NB4 (cell line): ENCODE data around the gene NKAIN4.
A peak's percentile ranks its signal among the peaks of the same experiment; 100 is the strongest.

Experiments used
- DNase-seq: peaks from one replicate; pipeline ENCODE4 v3.0.0; 2010; ENCODE audit warnings: low read depth
- H3K4me3 ChIP-seq: one replicate; pipeline ENCODE4 v1.5.1; 2011; ENCODE audit warnings: mild to moderate bottlenecking, low read depth, low read length, moderate library complexity
- CTCF ChIP-seq: IDR thresholded peaks from one replicate; pipeline ENCODE4 v1.5.1; 2012; ENCODE audit warnings: low read depth, low read length
- MYC ChIP-seq: IDR thresholded peaks from 2 replicates; pipeline ENCODE4 v1.6.1; 2011; ENCODE audit warnings: low read depth, low read length
- POLR2A ChIP-seq: IDR thresholded peaks from 2 replicates; pipeline ENCODE4 v1.6.1; 2011; ENCODE audit warnings: mild to moderate bottlenecking; ENCODE audit not compliant: insufficient read length; ENCODE audit errors: extremely low read depth
- TF ChIP-seq, protein P1 (sequence below): IDR thresholded peaks from 2 replicates; pipeline ENCODE4 v1.6.1; 2011; ENCODE audit warnings: low read depth, low read length

The NKAIN4 gene

DNA sequence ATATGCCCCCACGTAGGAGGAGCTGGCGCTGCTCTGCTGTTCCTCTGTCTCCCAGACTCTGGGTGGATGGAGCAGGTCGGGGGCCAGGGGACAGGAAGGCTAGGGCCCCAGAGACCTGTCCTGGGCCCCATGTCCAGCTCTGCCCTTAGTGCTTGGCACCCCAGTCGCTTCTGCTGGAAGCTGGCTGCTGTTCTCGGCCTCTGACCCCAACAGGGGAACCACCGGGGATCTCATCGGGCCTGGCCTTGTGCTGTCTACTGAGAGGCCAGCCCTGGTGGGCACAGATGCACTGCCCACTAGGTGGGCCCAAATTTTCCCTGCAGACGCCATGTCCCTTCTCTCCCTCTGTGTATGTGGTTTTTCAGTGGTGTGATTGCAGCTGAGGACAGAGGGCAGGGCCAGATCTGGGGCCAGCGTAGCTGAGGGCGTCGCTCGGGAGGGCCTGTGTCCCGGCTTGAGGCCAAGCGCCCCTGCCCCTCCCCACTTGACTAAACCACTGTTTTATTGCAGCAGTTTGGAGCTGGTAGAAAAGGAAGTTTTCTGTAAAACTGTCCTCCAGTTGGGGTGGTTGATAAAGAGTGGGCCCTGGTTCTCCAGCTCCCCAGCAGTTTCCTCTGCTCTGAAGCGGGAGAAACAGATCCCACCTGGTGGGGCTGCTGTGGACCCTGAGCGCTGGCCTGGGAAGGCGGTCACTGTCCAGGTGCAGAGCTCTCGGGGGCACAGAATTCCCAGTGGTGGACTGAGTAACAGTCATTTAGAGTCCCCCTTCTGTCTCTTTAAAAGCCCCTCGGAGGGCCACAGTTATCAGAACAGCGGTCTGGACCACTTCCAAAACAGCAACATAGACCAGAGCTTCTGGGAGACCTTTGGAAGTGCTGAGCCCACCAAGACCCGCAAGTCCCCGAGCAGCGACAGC, 32.8 kb upstream of the NKAIN4 start:
- DNase-seq, result no peak
- no peak for TF ChIP-seq MYC
- TF ChIP-seq POLR2A, result no peak
- TF ChIP-seq CTCF, result no peak
- TF ChIP-seq, protein P1, sequence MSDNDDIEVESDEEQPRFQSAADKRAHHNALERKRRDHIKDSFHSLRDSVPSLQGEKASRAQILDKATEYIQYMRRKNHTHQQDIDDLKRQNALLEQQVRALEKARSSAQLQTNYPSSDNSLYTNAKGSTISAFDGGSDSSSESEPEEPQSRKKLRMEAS, result no peak
- no peak overlapping the region for H3K4me3 ChIP-seq

GRCh38 chr20:63285636-63286615, 31.7 kb upstream of the NKAIN4 start:
- H3K4me3 ChIP-seq, result no peak overlapping the region

GRCh38 chr20:63284981-63285524, 30.8 kb upstream of the NKAIN4 start:
- DNase-seq, result no peak
- TF ChIP-seq, protein P1, result no peak
- TF ChIP-seq POLR2A, result no peak
- TF ChIP-seq CTCF, result no peak
- TF ChIP-seq MYC, result no peak
- peak overlapping the region; percentile 56 for H3K4me3 ChIP-seq

More at GRCh38 chr20:63285636-63286615, 31.7 kb upstream of the NKAIN4 start:
- no peak for DNase-seq
- TF ChIP-seq CTCF (no peak), MYC (no peak), POLR2A (no peak)
- TF ChIP-seq, protein P1, result no peak

- TF ChIP-seq, protein P1, result peak; percentile 89
- TF ChIP-seq MYC (peak; percentile 73), CTCF (no peak), POLR2A (peak; percentile 29)
- H3K4me3 ChIP-seq, result peak overlapping the region; percentile 56
- DNase-seq, result peak; percentile 78
These were observed 30.3 kb upstream of the NKAIN4 start for GRCh38 chr20:63284544-63284949.

DNA sequence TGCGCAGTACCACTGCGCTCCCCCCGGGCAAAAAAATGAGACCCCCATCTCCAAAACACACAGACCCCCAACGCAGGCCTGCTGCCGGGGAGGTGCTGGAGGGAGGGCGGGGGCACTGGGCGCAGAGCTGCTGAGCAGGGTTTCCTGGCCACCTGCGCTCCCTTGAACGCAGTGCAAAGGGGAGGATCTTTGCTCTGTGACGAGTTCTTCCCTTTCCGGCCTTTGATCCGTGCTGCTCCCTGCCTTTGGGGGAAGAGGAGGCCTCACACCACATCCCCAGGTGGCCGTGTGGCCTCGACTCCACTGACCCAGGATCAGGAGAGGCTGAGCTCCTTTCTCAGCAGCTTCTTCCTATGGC, 29.8 kb upstream of the NKAIN4 start:
- DNase-seq, result peak; percentile 81
- TF ChIP-seq POLR2A (peak; percentile 28), MYC (peak; percentile 42; the same call in 1 of the 2 replicates), CTCF (no peak)
- H3K4me3 ChIP-seq, result peak overlapping the region; percentile 56
